GM23338 (cell line): Measurements from ENCODE around the gene TXNDC12. TPM values are rescaled to one million over a fixed set of nuclear protein-coding genes. Genes with fewer than 3 reads are reported as not detected.

ENCODE experiments used
- ATAC-seq: fragments of 200-7000 bp; cut with Tn5 transposase; 3 replicates; pipeline ENCODE4 v1.9.1; 2020
- DNase-seq: peaks from one replicate; pipeline ENCODE4 v3.0.0-alpha.2; 2015; ENCODE audit warnings: low spot score
- H2AFZ ChIP-seq: fragments of 200-600 bp; sonication (generic); 2 replicates; pipeline ENCODE4 v1.8.0; 2016; ENCODE audit warnings: antibody characterized with exemption, mild to moderate bottlenecking, moderate library complexity
- H3F3A ChIP-seq: fragments of 200-600 bp; sonication (generic); replicated peaks from 2 replicates; pipeline ENCODE4 v1.8.0; 2017; ENCODE audit warnings: antibody characterized with exemption, mixed run types, low read depth
- H3K27ac ChIP-seq: fragments of 200-600 bp; sonication (generic); 2 replicates; pipeline ENCODE4 v1.6.1; 2016; ENCODE audit warnings: low read depth
- H3K27me3 ChIP-seq: fragments of 200-600 bp; sonication (generic); 2 replicates; pipeline ENCODE4 v1.8.0; 2016; ENCODE audit warnings: mild to moderate bottlenecking, mixed run types, moderate library complexity; ENCODE audit not compliant: insufficient read depth
- H3K36me3 ChIP-seq: fragments of 200-600 bp; sonication (generic); 2 replicates; pipeline ENCODE4 v1.8.0; 2016; ENCODE audit warnings: mild to moderate bottlenecking; ENCODE audit not compliant: insufficient read depth
- H3K4me1 ChIP-seq: fragments of 200-600 bp; sonication (generic); 2 replicates; pipeline ENCODE4 v1.8.0; 2016; ENCODE audit warnings: mild to moderate bottlenecking, moderate library complexity; ENCODE audit not compliant: insufficient read depth
- H3K4me2 ChIP-seq: fragments of 200-600 bp; sonication (generic); 2 replicates; pipeline ENCODE4 v1.7.1; 2017; ENCODE audit warnings: mixed run types
- H3K4me3 ChIP-seq: fragments of 200-600 bp; sonication (generic); 2 replicates; pipeline ENCODE4 v1.6.1; 2016; ENCODE audit warnings: mixed run types
- H3K79me2 ChIP-seq: fragments of 200-600 bp; sonication (generic); replicated peaks from 2 replicates; pipeline ENCODE4 v1.8.0; 2017; ENCODE audit warnings: mild to moderate bottlenecking; ENCODE audit not compliant: insufficient read depth
- H3K9me2 ChIP-seq: fragments of 200-600 bp; sonication (generic); 2 replicates; pipeline ENCODE4 v1.8.0; 2017; ENCODE audit not compliant: insufficient read depth
- H4K20me1 ChIP-seq: fragments of 200-600 bp; sonication (generic); replicated peaks from 2 replicates; pipeline ENCODE4 v1.8.0; 2017; ENCODE audit warnings: mild to moderate bottlenecking; ENCODE audit not compliant: insufficient read depth
- H3K27ac Mint-ChIP-seq: 2 replicates; pipeline ENCODE4 v1.8.0; 2020; ENCODE audit warnings: inconsistent platforms, mild to moderate bottlenecking, moderate library complexity, mixed read lengths
- H3K27me3 Mint-ChIP-seq: 3 replicates; pipeline ENCODE4 v1.8.0; 2022; ENCODE audit warnings: low read depth, mild to moderate bottlenecking, moderate library complexity, mixed read lengths, inconsistent platforms; ENCODE audit not compliant: insufficient read depth, poor library complexity
- H3K36me3 Mint-ChIP-seq: 3 replicates; pipeline ENCODE4 v1.8.0; 2021; ENCODE audit warnings: low read depth, mild to moderate bottlenecking, inconsistent platforms, moderate library complexity, mixed read lengths
- H3K4me1 Mint-ChIP-seq: 3 replicates; pipeline ENCODE4 v1.8.0; 2020; ENCODE audit warnings: mild to moderate bottlenecking, inconsistent platforms, mixed read lengths
- H3K4me3 Mint-ChIP-seq: 3 replicates; pipeline ENCODE4 v1.8.0; 2021; ENCODE audit warnings: moderate library complexity, mild to moderate bottlenecking, inconsistent platforms, mixed read lengths
- H3K9me3 Mint-ChIP-seq: 3 replicates; pipeline ENCODE4 v1.8.0; 2020; ENCODE audit warnings: moderate library complexity, mild to moderate bottlenecking, inconsistent platforms, mixed read lengths
- CREB1 ChIP-seq: fragments of 250-450 bp; sonication (Bioruptor Pico); IDR thresholded peaks from 2 replicates; pipeline ENCODE4 v1.5.0; 2020; ENCODE audit warnings: low read depth, mild to moderate bottlenecking, moderate library complexity
- EZH2 ChIP-seq: fragments of 200-600 bp; sonication (generic); IDR thresholded peaks from one replicate; pipeline ENCODE4 v1.8.0; 2017; ENCODE audit warnings: antibody characterized with exemption, mild to moderate bottlenecking, low read depth; ENCODE audit not compliant: unreplicated experiment
- JUNB ChIP-seq: IDR thresholded peaks from one replicate; pipeline ENCODE4 v1.6.1; 2016; ENCODE audit warnings: antibody characterized with exemption; ENCODE audit not compliant: unreplicated experiment
- POLR2AphosphoS5 ChIP-seq: IDR thresholded peaks from 2 replicates; pipeline ENCODE4 v1.6.1; 2016; ENCODE audit warnings: antibody characterized with exemption, low read depth
- REST ChIP-seq: IDR thresholded peaks from one replicate; pipeline ENCODE4 v1.6.1; 2018; ENCODE audit warnings: antibody characterized with exemption; ENCODE audit not compliant: unreplicated experiment
- STAT1 ChIP-seq: IDR thresholded peaks from one replicate; pipeline ENCODE4 v1.6.1; 2016; ENCODE audit warnings: antibody characterized with exemption; ENCODE audit not compliant: unreplicated experiment
- ZNF114 ChIP-seq: fragments of 250-450 bp; sonication (Bioruptor Pico); IDR thresholded peaks from 2 replicates; pipeline ENCODE4 v1.5.0; 2020; ENCODE audit warnings: mild to moderate bottlenecking, moderate library complexity
- polyA plus RNA-seq: library from polyadenylated mRNA; unstranded; fragments of >200 nt; fragmentation: Nextera tagmentation; extraction: Ambion mirVana; gene quantifications from 2 replicates; pipeline ENCODE4 v1.2.1, GENCODE V29; 2016
- total RNA-seq: library from RNA; depleted of rRNA; stranded (reverse); fragments of >200 nt; shearing (Covaris generic); gene quantifications from 2 replicates; pipeline ENCODE4 v1.2.3, GENCODE V29; 2014
- TF ChIP-seq, protein P1 (sequence below): IDR thresholded peaks from 2 replicates; pipeline ENCODE4 v1.6.1; 2016; ENCODE audit warnings: antibody characterized with exemption

The TXNDC12 gene
- total and polyA plus RNA-seq, 2 experiments from 2014 or later = 68.9 to 88.2 TPM

- no peak for TF ChIP-seq EZH2
- TF ChIP-seq POLR2AphosphoS5 = no peak
- TF ChIP-seq, protein P1, sequence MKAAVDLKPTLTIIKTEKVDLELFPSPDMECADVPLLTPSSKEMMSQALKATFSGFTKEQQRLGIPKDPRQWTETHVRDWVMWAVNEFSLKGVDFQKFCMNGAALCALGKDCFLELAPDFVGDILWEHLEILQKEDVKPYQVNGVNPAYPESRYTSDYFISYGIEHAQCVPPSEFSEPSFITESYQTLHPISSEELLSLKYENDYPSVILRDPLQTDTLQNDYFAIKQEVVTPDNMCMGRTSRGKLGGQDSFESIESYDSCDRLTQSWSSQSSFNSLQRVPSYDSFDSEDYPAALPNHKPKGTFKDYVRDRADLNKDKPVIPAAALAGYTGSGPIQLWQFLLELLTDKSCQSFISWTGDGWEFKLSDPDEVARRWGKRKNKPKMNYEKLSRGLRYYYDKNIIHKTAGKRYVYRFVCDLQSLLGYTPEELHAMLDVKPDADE = no peak
Observed at GRCh38 chr1:52022133-52022532, 32.9 kb downstream of the TXNDC12 start (continued).

GRCh38 chr1:52008071-52008809, 46.8 kb downstream of the TXNDC12 start:
- Histone ChIP-seq H3F3A (peaks cover 10% of the 10 kb centered on the region; the same call in 1 of the 2 replicates), H4K20me1 (no peaks in the 10 kb centered on the region), H3K4me3 (no peak overlapping the region), H3K27ac (0 out of 2 replicates have a peak overlapping the region, but pooled peaks have one; percentile 98), H3K36me3 (no peaks in the 10 kb centered on the region), H3K27me3 (no peaks in the 10 kb centered on the region), H3K4me1 (peaks cover 33% of the 10 kb centered on the region), H2AFZ (peak overlapping the region; percentile 24; the same call in 1 of the 2 replicates), H3K9me2 (no peaks in the 10 kb centered on the region), H3K4me2 (no peak overlapping the region), H3K79me2 (no peaks in the 10 kb centered on the region)
- no peaks in the 10 kb centered on the region for H3K9me3 Mint-ChIP-seq
- no peak overlapping the region for H3K4me3 Mint-ChIP-seq
- ATAC-seq (no peak), DNase-seq (no peak)
- H3K27ac Mint-ChIP-seq = 0 out of 2 replicates have a peak overlapping the region, but pooled peaks have one; percentile 48
- no peaks in the 10 kb centered on the region for H3K36me3 Mint-ChIP-seq
- peaks cover 21% of the 10 kb centered on the region for H3K4me1 Mint-ChIP-seq
- H3K27me3 Mint-ChIP-seq = peaks cover 6% of the 10 kb centered on the region
- no peak for TF ChIP-seq STAT1
- no peak for TF ChIP-seq REST
- no peak for TF ChIP-seq CREB1
- no peak for TF ChIP-seq JUNB
- no peak for TF ChIP-seq ZNF114 (CRISPR knock-in tag)
